ENCODE measurements around the gene LAMB4.

DNA sequence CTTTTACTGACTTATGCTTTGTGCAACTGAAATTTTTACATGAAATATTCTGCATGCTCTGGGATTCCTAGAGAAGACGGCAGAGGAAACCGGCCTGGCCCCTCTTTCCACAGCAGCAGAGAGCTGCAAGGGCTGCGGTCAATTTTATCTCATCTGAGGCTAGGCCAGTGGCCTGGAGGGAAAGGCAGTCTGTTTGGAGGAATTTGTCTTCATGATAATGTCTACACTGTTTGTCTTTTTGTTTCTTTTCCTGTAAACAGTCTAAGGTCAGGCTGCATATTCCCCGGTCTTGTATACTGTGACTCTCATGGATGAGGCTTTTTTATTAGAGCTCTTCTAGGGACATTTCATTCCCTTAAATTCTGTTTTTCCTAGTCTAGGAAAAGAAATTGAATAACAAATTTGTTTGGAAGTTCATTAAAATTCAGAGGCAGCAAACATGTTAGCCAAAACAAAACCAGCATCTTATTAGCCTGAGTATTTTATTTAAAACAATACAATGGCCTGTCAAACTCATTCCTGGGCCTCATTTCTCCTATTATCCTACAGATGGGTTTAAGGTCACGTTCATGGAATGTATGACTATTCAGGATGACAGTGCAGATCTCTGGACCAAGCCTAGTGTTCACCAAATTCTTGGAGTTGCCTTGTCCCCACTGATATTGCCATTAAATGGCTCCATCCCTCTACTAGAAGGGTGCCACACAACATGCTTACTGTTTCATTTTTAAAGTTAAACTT is 26.4 kb downstream of the LAMB4 start:
- TF ChIP-seq, protein P1, sequence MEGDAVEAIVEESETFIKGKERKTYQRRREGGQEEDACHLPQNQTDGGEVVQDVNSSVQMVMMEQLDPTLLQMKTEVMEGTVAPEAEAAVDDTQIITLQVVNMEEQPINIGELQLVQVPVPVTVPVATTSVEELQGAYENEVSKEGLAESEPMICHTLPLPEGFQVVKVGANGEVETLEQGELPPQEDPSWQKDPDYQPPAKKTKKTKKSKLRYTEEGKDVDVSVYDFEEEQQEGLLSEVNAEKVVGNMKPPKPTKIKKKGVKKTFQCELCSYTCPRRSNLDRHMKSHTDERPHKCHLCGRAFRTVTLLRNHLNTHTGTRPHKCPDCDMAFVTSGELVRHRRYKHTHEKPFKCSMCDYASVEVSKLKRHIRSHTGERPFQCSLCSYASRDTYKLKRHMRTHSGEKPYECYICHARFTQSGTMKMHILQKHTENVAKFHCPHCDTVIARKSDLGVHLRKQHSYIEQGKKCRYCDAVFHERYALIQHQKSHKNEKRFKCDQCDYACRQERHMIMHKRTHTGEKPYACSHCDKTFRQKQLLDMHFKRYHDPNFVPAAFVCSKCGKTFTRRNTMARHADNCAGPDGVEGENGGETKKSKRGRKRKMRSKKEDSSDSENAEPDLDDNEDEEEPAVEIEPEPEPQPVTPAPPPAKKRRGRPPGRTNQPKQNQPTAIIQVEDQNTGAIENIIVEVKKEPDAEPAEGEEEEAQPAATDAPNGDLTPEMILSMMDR (conservative IDR thresholded peaks at IDR 0.05; ENCODE audit: low read depth in 2 of 2) = no peak
- TF ChIP-seq, protein P2, sequence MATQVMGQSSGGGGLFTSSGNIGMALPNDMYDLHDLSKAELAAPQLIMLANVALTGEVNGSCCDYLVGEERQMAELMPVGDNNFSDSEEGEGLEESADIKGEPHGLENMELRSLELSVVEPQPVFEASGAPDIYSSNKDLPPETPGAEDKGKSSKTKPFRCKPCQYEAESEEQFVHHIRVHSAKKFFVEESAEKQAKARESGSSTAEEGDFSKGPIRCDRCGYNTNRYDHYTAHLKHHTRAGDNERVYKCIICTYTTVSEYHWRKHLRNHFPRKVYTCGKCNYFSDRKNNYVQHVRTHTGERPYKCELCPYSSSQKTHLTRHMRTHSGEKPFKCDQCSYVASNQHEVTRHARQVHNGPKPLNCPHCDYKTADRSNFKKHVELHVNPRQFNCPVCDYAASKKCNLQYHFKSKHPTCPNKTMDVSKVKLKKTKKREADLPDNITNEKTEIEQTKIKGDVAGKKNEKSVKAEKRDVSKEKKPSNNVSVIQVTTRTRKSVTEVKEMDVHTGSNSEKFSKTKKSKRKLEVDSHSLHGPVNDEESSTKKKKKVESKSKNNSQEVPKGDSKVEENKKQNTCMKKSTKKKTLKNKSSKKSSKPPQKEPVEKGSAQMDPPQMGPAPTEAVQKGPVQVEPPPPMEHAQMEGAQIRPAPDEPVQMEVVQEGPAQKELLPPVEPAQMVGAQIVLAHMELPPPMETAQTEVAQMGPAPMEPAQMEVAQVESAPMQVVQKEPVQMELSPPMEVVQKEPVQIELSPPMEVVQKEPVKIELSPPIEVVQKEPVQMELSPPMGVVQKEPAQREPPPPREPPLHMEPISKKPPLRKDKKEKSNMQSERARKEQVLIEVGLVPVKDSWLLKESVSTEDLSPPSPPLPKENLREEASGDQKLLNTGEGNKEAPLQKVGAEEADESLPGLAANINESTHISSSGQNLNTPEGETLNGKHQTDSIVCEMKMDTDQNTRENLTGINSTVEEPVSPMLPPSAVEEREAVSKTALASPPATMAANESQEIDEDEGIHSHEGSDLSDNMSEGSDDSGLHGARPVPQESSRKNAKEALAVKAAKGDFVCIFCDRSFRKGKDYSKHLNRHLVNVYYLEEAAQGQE (IDR thresholded peaks at IDR 0.05; ENCODE audit: unreplicated experiment) = no peak
- no peak for TF ChIP-seq EZH2 (IDR thresholded peaks at IDR 0.05; ENCODE audit: low read depth, unreplicated experiment)
- no peak for TF ChIP-seq ETS1 (IDR thresholded peaks at IDR 0.05)
- TF ChIP-seq EZH2phosphoT487 (IDR thresholded peaks at IDR 0.05; ENCODE audit: unreplicated experiment) = no peak
- no peak for TF ChIP-seq CREB1 (CRISPR knock-in tag; IDR thresholded peaks at IDR 0.05; ENCODE audit: low read depth)
- no peak for TF ChIP-seq ZNF114 (CRISPR knock-in tag; IDR thresholded peaks at IDR 0.05)
- no peak for TF ChIP-seq POLR2AphosphoS5 (IDR thresholded peaks at IDR 0.05; ENCODE audit: low read depth)
- TF ChIP-seq STAT1 (IDR thresholded peaks at IDR 0.05; ENCODE audit: unreplicated experiment) = no peak
- no peak for TF ChIP-seq NANOG (IDR thresholded peaks at IDR 0.05; ENCODE audit: borderline replicate concordance)

Measured in GM23338 (cell line).